ENCODE data around the gene ELAPOR1.

ELAPOR1 gene, protein sequence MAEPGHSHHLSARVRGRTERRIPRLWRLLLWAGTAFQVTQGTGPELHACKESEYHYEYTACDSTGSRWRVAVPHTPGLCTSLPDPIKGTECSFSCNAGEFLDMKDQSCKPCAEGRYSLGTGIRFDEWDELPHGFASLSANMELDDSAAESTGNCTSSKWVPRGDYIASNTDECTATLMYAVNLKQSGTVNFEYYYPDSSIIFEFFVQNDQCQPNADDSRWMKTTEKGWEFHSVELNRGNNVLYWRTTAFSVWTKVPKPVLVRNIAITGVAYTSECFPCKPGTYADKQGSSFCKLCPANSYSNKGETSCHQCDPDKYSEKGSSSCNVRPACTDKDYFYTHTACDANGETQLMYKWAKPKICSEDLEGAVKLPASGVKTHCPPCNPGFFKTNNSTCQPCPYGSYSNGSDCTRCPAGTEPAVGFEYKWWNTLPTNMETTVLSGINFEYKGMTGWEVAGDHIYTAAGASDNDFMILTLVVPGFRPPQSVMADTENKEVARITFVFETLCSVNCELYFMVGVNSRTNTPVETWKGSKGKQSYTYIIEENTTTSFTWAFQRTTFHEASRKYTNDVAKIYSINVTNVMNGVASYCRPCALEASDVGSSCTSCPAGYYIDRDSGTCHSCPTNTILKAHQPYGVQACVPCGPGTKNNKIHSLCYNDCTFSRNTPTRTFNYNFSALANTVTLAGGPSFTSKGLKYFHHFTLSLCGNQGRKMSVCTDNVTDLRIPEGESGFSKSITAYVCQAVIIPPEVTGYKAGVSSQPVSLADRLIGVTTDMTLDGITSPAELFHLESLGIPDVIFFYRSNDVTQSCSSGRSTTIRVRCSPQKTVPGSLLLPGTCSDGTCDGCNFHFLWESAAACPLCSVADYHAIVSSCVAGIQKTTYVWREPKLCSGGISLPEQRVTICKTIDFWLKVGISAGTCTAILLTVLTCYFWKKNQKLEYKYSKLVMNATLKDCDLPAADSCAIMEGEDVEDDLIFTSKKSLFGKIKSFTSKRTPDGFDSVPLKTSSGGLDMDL

DNA sequence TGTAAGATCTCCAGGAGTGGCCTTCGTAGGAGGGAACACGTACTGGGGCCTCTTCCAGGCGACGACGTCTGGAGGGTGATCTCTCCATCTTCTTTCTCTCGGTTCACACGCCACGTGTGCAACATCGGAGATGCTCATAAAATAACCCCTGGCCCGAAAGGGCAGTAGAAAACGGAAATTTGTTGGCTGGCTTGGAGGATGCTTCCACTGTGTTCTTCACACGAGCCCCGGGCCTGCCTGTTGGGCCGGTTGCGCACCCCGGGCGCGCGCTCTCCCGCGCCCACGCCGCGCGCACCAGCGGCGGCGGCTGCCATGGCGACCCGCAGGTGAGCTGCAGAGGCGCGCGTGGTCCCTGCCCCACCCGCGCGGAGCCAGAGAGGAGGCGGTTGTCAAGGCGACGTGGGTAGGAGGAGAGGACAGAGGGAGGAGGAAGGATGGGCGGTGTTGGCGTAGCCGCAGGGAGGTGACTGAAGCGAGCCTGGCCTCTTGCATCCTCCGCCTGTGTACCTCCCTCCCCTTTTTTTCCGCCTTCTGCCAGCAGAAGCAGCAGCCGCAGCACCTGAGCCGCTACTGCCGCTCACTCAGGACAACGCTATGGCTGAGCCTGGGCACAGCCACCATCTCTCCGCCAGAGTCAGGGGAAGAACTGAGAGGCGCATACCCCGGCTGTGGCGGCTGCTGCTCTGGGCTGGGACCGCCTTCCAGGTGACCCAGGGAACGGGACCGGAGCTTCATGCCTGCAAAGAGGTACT lies at the start of gene ELAPOR1:
Gene ELAPOR1 (plus strand): TSS at position 526 of the 752 bp plus-strand sequence. CDS start 69 bp downstream, at position 595.
- DNase-seq: peak; percentile 81 to 85

DNA sequence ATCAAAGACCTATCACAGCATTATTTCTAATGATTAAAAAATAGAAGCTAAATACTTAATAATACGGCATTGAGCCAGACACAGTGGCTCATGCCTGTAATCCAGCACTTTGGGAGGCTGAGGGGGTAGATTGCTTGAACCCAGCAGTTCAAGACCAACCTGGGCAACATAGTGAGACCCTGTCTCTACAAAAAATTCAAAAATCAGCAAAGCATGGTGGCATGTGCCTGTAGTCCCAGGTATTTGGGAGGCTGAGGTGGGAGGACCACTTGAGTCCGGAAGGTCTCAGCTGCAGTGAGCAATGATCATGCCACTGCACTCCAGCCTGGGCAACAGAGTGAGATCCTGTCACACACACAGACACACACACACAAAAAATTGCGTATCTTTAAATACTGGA lies 48.8 kb upstream of the ELAPOR1 start:
- no peak for DNase-seq

DNA sequence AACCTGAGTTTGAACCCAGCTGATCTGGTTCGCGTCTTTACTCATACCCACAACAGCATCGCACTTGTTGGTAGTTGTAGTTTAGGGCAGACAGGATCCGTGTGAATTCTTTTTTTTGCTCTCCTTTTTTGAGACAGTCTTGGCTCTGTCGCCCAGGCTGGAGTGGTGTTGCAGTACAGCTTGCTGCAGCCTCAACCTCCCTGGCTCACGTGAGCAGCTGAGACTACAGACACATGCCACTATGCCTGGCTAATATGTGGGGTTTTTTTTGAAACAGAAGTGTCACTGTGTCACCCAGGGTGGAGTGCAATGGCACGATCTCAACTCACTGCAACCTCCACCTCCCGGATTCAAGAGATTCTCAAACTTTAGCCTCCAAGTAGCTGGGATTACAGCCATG lies 46.0 kb upstream of the ELAPOR1 start:
- DNase-seq: no peak

DNA sequence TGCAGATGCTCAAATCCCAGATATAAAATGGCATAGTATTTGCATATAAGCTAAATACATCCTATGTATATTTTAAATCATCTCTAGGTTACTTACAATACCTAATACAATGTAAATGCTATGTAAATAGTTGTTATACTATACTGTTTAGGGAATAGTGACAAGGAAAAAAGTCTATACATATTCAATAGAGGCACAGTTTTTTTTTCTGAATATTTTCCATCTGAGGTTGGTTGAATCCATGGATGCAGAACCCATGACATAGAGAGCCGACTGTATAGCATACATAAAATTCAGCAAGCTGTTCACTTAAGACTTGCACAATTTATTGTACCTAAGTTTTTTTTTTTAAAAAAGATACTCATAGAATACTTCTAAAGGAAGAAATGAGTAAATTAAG lies 44.6 kb upstream of the ELAPOR1 start:
- DNase-seq: no peak

DNA sequence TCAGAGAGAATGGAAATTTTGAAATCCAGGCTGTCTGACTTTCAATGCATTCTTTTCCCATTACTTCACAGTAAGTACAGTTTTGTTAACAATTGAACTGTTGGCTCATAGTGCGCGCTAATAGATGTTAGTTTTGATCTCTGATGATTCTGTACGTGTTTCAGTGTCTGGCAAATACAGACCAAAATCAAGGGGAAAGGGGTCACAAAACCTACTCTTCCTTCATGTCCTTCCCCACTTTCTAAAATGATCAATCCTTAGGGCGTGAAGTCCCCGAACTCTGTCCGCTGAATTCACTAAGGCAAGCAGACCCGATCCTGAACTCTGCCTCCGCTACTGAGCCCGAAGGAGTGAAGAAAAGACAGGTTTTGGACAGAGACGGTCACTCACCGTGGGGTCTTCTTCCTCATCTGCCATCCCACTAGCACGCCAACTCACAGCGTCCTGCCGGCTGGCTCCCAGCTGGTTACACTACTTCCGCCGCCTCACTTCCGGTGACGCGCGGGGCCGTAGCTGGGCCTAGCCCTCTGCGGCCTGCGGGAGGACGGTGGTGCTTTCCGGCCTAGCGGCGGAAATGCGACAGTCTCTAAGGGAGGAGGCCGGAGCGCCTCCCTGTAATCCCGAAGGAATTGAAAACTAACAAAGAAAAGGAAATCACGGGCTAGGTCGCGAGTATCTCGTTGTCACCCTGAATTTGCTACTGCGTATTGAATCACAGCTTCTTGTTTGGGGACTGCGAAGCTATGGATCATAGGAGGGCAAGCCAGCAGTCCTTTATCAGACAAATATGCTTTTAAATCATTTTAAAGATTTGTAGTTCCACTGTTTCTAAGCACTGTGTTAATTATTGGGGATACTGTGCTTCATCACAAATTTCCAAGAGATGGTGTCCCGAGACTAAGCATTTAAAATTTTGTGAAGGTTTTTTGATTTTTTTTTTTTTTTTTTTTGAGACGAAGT lies 38.1 kb upstream of the ELAPOR1 start, which contains the start of gene TAF13:
Gene TAF13 (minus strand): TSS at position 473 of the 960 bp plus-strand sequence. CDS start 56 bp downstream, at position 417.
- DNase-seq: peak; percentile 83 to 92

DNA sequence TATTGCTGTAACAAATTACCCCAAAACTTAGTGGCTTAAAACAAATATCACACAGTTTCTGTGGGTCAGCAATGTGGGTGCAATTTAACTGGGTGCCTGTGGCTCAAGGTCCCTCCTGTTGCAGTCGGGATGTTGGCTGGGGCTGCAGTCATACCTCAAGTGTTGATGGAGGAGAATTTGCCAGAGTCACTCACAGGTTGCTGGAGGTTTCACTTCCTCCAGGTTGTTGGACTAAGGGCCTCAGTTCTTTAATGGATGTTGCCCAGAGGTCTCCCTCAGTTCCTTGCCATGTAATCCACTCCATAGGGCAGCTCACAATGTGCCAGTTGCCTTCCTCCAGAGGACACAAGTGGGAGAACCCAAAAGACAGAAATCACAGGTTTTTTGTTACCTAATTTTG lies 35.6 kb upstream of the ELAPOR1 start:
- DNase-seq: no peak

DNA sequence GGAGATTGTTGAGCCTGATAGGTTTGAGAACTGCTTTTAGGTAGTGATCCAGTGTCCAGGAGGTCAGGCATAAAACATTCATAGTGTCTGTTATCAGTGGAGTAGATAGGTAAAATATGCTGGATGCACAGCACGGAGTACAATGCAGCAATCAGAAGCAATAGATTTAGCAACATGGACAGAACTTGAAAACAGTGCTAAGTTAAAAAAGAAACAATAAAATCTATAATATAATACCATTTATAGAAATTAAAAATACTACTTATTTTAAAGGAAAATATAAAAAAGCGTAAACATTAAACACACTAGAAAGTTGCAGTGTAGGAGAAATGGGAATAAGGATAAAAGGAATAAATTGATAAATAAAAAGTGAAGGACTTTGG lies 34.7 kb upstream of the ELAPOR1 start:
- DNase-seq: no peak

DNA sequence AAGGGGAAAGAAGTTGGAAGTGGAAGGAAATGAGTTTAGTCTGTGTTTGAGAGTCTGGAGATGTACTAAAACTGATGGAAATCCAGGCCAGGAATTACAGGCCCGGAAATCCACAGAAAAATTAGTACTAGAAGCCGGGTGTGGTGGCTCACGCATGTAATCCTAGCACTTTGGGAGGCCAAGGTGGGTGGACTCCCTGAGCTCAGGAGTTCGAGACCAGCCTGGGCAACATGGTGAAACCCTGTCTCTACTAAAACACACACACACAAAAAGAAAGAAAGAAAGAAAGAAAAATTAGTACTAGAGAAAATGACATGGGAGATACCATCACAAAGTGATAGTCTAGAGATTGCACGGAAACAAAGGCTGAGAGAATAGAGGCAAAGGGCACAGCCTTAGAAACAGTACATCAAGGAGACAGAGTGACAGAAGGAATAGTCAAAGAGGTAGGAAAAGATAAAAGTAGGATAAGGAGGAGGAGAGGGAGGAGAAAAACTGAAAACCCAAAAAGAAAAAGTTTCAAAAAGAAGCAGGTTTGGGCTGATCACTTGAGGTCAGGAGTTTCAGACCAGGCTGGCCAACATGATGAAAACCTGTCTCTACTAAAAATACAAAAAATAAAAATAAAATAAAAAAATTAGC lies 33.4 kb upstream of the ELAPOR1 start:
- DNase-seq: no peak

DNA sequence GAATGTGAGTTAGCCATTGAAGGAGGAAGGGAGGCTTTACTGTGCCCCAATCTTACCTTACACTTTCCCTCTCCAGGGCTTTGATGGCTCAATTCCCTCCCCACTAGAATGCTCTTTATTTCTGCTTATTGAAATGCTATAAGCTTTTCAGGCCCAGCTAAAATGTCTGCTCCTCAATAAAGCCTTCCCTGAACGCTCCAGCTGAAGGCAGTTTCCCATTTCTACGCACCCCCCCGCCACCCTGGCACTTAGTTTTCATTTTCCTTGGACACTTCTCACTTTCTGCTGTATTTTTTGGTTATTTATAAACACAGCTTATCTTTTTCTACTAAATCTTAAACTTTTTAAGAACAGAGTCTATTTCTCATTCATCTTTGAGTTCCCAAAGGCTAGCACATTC lies 30.4 kb upstream of the ELAPOR1 start:
- no peak for DNase-seq

DNA sequence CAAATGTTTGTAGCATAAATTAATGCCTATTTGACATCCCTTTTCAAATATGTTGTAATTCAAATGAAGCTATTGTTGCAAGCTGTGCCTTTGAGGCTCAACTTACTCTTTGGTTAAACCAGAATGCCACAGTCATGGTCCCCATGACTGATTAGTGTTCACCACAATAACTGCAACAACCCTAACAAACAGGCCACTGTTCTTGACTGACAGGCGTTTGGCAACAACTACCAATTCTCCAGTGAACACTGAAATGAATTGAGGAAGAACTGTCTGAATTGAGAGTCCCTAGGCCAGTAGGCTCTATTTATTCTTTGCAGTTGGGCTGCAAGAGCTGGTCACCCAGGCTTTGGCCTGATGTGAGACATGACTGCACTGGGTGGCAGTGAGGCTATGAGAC lies 30.0 kb upstream of the ELAPOR1 start:
- no peak for DNase-seq

DNA sequence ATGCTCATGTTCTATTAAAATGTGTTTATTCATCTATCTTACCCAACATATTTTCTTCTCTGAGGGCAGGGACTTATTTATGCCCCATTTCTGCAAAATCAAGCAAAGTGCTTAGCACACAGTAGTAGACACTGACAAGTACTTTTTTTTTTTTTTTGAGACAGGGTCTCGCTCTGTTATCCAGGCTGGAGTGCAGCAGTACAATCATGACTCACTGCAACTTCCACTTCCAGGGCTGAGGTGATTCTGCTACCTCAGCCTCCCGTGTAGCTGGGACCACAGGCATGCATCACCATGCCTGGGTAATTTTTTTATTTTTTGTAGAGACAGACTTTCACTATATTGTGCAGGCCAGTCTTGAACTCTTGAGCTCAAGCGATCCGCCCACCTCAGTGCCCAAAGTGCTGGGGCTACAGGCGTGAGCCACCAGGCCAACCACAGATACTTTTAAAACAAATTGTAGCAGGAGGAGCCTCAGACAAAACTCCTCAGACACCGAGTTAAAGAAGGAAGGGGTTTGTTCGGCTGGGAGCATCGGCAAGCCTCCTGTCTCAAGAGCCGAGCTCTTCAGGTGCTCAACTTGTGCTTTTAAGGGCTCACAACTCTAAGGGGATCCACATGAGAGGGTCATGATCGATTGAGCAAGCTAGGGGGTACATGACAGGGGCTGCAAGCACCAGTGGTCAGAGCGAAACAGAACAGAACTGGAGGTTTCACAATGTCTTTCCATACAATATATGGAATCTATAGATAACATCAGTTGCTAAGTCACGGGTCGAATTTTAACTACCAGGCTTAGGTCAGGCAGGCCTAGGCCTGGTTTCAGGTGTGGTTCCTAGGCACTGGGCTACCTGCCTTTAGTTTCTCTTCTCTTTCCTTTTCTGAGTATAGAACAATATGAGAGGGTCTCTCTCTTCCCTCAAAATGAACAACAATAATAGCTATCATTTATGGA lies 29.1 kb upstream of the ELAPOR1 start:
- no peak for DNase-seq

DNA sequence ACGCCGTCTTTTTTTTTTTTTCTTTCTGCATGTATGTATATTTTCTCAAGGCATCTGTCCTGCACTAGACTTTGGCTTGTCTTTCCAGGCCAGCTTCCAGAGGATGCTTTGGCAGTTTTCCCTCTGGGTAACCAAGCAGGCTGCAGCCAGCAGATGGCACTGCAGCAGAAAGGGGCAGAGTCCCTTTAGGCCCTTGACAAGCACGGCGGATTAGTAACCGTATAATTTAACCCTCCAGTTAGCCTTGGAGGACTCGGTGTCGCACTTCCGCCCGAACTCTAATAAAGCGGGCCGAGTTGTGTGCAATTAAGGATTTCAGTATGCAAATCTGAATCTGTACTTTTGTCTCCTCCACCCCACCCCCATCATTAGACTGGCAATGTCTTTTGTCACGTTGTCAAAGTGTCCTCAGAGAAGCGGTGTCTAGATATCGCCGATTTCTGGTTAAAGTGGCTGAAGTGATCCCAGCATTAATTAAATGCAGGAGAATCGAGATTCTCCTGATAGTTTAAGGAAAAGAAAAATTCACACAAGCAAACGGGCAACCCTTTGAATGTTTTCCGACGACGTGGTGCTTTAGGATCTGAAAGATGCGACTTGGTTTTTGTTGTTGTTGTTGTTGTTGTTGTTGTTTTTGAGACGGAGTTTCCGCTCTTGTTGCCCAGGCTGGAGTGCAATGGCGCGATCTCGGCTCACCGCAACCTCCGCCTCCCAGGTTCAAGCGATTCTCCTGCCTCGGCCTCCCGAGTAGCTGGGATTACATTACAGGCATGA lies 24.5 kb upstream of the ELAPOR1 start:
- peak; percentile 81 to 94 for DNase-seq

DNA sequence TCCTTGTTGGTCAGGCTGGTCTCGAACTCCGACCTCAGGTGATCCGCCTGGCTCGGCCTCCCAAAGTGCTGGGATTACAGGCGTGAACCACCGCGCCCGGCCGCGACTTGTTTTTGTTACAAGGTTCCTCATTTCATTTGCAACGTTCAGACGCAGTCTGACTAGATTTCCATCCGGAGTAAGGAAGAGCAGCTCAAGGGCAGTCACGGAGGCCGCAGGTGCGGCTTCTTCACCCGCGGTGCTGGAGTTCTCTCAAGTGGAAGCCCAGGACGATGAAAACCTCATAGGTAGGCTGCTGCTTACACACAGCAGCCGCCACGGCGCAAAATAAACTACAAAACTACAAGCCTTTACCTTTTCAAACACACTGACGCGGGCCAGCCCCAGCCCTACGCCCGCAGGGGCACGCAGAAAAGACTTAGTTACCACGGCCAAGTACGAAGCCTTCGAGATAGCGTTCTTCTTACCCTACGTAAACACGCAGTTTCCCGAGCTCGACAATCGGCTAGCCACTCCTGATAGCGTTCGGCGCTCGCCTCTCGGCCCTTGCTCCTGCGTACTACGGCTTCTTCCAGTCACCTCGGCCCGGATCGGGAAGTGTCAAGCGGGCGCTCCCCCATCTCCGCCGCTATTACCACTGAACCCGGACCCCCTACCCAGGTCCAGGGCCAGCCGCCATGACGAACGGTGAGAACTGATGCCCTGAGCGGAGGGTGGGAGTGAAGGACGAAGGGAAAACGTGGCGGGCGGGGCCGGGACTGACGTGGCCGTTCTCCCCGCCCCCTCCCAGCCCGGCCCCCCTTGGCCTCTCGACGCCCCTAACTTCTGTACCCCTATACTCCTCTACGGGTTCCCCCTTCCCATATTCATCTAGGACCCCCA lies 23.5 kb upstream of the ELAPOR1 start, which contains the start of gene TMEM167B:
Gene TMEM167B (plus strand): TSS at position 569 of the 882 bp plus-strand sequence. CDS start 109 bp downstream, at position 678.
- DNase-seq: peak; percentile 80 to 91

DNA sequence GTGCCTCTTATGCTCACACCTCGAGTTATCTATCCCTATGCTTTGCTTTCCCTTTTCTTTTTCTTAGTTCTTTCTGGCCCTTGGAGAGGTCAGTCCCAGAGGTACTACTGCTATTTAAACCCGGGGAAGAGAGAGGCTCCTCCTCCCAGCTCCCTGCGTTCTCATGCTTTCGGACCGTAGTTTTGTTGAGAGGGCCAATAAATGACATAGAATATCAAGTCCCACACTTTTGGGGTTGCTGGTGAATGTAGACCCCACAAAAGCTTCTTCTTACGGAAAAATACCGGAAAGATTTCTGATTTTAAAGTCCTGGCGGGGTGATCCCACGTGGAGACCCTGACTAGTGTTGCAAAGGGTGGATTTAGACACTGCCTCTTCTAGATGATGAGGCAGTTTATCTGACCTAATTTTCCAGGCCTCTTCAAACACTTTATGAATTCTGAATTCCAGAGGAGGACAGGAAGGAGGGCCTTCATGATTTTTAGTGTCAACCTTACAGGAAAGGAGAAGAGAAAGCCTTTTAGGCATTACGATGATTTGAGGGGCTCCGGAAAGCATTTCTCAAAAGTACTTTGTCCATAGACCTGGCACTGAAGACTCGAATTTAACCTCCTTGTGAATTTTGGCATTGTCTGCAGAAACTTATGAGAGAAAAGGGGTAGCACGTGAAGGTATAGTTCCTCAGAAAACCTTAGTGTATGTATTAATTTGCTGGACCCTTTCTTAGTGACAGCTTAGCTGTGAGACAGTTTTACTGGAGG lies 22.7 kb upstream of the ELAPOR1 start:
- peak in 1 of 2 experiments; percentile 55 for DNase-seq

DNA sequence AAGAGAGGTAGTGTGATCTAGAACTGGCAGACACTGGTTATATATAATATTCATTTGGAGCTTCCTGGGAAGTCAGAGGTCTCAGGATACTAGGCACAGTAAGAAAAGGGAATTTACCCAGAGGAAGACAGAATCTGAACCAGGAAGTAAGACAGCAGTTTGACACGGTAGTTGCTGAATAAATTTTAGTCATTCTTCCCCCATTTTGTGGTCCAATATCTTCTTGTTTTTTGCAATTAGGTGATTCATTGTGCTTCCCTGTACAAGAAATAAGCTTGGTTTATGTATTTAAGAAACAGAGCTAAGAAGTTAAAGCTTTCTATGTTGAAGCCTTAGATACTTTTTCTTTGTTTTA lies 22.1 kb upstream of the ELAPOR1 start:
- DNase-seq: no peak

DNA sequence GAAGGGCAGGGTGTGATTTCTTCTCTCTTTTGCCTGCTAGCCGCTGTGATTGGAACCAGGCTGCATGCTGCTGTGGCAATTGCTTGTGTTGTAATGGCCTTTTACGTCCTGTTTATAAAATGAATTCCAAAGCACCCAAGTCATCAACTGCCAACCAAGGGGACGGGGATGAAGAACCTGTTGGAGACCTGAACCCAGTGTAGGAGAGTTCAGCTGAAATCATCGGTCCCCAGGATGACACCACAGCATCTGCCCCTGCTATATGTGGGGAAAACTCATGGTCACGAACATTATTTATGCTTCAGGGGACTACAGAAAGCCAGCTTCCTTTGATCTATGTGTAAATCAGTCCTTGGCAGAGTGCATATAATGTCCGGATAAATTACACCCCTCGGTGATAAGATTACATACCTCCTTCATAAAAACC lies 19.5 kb upstream of the ELAPOR1 start:
- DNase-seq: no peak

DNA sequence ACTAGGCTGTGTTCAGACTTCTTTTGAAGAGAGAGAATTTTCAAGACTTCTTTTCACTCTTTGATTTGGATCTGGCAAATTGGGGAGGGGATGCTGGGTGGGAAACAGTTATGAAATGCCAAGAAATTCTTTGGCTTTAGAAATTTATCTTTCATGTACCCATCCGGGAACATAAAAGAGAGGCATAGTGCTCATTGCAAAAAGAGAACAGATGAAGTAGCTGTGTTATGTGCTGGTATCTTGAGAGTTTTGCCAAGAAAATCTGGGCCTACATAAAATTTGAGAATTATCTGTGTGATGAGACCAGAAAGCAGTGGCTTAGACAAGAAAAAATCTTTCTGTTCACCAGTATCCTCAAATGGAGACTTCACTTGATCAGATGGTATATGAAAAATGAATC lies 19.0 kb upstream of the ELAPOR1 start:
- DNase-seq: no peak

All from NCI-H524 (cell line).